A549 (cell line): ENCODE data around the gene NFIA.

Experiments
- CEBPB ChIP-seq, 2 experiments: fragments of >200 bp in 1 of 2; sonication (Bioruptor Twin) in 1 of 2; formaldehyde crosslinking in 1 of 2; IDR thresholded peaks; 2 replicates each; pipeline ENCODE4 v1.6.1; 2012 to 2016
- CHD2 ChIP-seq: fragments of 150-350 bp; IDR thresholded peaks from 2 replicates; pipeline ENCODE4 v1.6.1; 2014; ENCODE audit warnings: low read length; ENCODE audit not compliant: partially characterized antibody
- ELK1 ChIP-seq: fragments of 150-350 bp; IDR thresholded peaks from 2 replicates; pipeline ENCODE4 v1.6.1; 2014; ENCODE audit warnings: low read depth, mild to moderate bottlenecking, low read length
- EP300 ChIP-seq, 2 experiments: fragments of >200 bp; sonication (Bioruptor Twin); formaldehyde crosslinking; IDR thresholded peaks; 2 replicates in 1 of 2; 3 replicates in 1 of 2; pipeline ENCODE4 v1.6.1; 2016 to 2017
- FOXS1 ChIP-seq: fragments of 250-450 bp; sonication (Bioruptor Pico); IDR thresholded peaks from 2 replicates; pipeline ENCODE4 v1.5.0; 2020; ENCODE audit warnings: mild to moderate bottlenecking, moderate library complexity
- KDM5A ChIP-seq: fragments of 200-600 bp; sonication (generic); IDR thresholded peaks from 2 replicates; pipeline ENCODE4 v1.6.1; 2016; ENCODE audit warnings: antibody characterized with exemption, mild to moderate bottlenecking
- PHF8 ChIP-seq: fragments of 200-600 bp; sonication (generic); IDR thresholded peaks from 2 replicates; pipeline ENCODE4 v1.6.1; 2016; ENCODE audit warnings: low read depth, mild to moderate bottlenecking, antibody characterized with exemption, moderate library complexity, borderline replicate concordance
- POLR2A ChIP-seq: IDR thresholded peaks from 2 replicates; pipeline ENCODE4 v1.6.1; 2012; ENCODE audit warnings: mild to moderate bottlenecking, low read length
- REST ChIP-seq: fragments of 200-600 bp; sonication (generic); IDR thresholded peaks from 2 replicates; pipeline ENCODE4 v1.6.1; 2016; ENCODE audit warnings: antibody characterized with exemption, mild to moderate bottlenecking, moderate library complexity
- RFX5 ChIP-seq: fragments of 450-650 bp; IDR thresholded peaks from 2 replicates; pipeline ENCODE4 v1.7.1; 2014; ENCODE audit warnings: antibody characterized with exemption, mild to moderate bottlenecking, moderate library complexity
- RNF2 ChIP-seq: fragments of 200-600 bp; sonication (generic); IDR thresholded peaks from 2 replicates; pipeline ENCODE4 v1.6.1; 2016; ENCODE audit warnings: low read depth, mild to moderate bottlenecking, antibody characterized with exemption, moderate library complexity, borderline replicate concordance
- TF ChIP-seq, protein P1 (sequence below): IDR thresholded peaks from 2 replicates; pipeline ENCODE4 v1.6.1; 2012
- TF ChIP-seq, protein P2 (sequence below): fragments of >200 bp; sonication (Bioruptor Twin); formaldehyde crosslinking; IDR thresholded peaks from 3 replicates; pipeline ENCODE4 v1.5.1; 2016

GRCh38 chr1:61504852-61505390, 422.6 kb downstream of the NFIA start:
- TF ChIP-seq, protein P1, sequence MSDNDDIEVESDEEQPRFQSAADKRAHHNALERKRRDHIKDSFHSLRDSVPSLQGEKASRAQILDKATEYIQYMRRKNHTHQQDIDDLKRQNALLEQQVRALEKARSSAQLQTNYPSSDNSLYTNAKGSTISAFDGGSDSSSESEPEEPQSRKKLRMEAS = no peak
- TF ChIP-seq POLR2A = no peak
- no peak for TF ChIP-seq CEBPB (IDR thresholded peaks at IDR 0.05)
- TF ChIP-seq PHF8 = no peak
- no peak for TF ChIP-seq RFX5
- TF ChIP-seq, protein P2, sequence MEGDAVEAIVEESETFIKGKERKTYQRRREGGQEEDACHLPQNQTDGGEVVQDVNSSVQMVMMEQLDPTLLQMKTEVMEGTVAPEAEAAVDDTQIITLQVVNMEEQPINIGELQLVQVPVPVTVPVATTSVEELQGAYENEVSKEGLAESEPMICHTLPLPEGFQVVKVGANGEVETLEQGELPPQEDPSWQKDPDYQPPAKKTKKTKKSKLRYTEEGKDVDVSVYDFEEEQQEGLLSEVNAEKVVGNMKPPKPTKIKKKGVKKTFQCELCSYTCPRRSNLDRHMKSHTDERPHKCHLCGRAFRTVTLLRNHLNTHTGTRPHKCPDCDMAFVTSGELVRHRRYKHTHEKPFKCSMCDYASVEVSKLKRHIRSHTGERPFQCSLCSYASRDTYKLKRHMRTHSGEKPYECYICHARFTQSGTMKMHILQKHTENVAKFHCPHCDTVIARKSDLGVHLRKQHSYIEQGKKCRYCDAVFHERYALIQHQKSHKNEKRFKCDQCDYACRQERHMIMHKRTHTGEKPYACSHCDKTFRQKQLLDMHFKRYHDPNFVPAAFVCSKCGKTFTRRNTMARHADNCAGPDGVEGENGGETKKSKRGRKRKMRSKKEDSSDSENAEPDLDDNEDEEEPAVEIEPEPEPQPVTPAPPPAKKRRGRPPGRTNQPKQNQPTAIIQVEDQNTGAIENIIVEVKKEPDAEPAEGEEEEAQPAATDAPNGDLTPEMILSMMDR = no peak
- no peak for TF ChIP-seq CHD2
- TF ChIP-seq RNF2 = no peak
- TF ChIP-seq EP300 (IDR thresholded peaks at IDR 0.05) = no peak
- TF ChIP-seq KDM5A = no peak
- TF ChIP-seq REST = no peak
- TF ChIP-seq FOXS1 (CRISPR knock-in tag) = no peak
- TF ChIP-seq ELK1 = no peak
